ENCODE data around the gene BTBD9.

Gene BTBD9

DNA sequence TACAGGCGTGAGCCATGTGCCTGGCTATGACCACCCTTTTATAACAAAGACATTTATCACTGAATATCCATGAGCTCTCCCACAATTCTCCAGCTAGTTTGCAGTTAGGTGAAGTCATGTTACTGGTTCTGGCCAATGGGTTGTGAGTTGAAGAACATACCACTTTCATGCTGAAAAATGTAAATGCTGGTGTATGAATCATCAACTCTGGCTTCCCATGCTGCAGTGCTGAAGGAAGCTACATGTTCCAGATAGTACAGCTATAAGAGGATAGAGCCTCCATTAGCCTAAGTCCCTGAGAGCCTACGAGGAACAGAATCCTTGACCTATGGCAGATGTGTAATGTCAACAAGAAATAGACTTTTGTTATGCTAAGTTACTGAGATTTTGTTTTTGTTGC, 180.4 kb downstream of the BTBD9 start:
- H3K36me3 ChIP-seq (ENCODE audit: control insufficient read depth, insufficient read depth, low read length): no peaks in the 10 kb centered on the region
- no peaks in the 10 kb centered on the region for H3K27me3 ChIP-seq (replicated peaks; ENCODE audit: control insufficient read depth, insufficient read depth, low read length)
- TF ChIP-seq, protein P1, sequence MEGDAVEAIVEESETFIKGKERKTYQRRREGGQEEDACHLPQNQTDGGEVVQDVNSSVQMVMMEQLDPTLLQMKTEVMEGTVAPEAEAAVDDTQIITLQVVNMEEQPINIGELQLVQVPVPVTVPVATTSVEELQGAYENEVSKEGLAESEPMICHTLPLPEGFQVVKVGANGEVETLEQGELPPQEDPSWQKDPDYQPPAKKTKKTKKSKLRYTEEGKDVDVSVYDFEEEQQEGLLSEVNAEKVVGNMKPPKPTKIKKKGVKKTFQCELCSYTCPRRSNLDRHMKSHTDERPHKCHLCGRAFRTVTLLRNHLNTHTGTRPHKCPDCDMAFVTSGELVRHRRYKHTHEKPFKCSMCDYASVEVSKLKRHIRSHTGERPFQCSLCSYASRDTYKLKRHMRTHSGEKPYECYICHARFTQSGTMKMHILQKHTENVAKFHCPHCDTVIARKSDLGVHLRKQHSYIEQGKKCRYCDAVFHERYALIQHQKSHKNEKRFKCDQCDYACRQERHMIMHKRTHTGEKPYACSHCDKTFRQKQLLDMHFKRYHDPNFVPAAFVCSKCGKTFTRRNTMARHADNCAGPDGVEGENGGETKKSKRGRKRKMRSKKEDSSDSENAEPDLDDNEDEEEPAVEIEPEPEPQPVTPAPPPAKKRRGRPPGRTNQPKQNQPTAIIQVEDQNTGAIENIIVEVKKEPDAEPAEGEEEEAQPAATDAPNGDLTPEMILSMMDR (IDR thresholded peaks at IDR 0.05; ENCODE audit: insufficient read depth, low read length, poor library complexity, severe bottlenecking): no peak
- DNase-seq (ENCODE audit: extremely low read depth, insufficient read length): no peak
- no peak overlapping the region for H3K4me3 ChIP-seq (replicated peaks; ENCODE audit: low read depth, low read length)

DNA sequence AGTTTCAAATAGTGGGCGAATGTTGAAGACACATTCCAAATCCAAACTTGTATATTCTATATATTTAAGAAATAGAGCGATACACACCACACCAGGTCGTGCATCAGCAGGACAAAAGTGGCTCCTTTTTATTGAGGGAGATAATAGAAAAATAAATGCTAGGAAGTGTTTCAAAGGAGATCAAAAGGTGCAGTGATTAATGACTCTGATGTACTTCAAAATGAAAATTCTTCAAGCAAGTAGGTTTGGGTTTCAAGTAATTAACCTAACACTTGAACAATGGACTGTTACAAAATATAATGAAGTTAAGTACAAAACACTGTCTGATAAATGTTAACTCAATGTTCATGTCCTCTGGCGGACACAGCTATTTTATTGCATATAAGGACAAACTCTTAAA, 185.9 kb downstream of the BTBD9 start:
- Histone ChIP-seq H3K4me3 (replicated peaks; ENCODE audit: low read depth, low read length) (no peak overlapping the region), H3K36me3 (ENCODE audit: control insufficient read depth, insufficient read depth, low read length) (no peaks in the 10 kb centered on the region), H3K27me3 (replicated peaks; ENCODE audit: control insufficient read depth, insufficient read depth, low read length) (no peaks in the 10 kb centered on the region)
- TF ChIP-seq, protein P1 (IDR thresholded peaks at IDR 0.05; ENCODE audit: insufficient read depth, low read length, poor library complexity, severe bottlenecking): no peak
- DNase-seq (ENCODE audit: extremely low read depth, insufficient read length): no peak

DNA sequence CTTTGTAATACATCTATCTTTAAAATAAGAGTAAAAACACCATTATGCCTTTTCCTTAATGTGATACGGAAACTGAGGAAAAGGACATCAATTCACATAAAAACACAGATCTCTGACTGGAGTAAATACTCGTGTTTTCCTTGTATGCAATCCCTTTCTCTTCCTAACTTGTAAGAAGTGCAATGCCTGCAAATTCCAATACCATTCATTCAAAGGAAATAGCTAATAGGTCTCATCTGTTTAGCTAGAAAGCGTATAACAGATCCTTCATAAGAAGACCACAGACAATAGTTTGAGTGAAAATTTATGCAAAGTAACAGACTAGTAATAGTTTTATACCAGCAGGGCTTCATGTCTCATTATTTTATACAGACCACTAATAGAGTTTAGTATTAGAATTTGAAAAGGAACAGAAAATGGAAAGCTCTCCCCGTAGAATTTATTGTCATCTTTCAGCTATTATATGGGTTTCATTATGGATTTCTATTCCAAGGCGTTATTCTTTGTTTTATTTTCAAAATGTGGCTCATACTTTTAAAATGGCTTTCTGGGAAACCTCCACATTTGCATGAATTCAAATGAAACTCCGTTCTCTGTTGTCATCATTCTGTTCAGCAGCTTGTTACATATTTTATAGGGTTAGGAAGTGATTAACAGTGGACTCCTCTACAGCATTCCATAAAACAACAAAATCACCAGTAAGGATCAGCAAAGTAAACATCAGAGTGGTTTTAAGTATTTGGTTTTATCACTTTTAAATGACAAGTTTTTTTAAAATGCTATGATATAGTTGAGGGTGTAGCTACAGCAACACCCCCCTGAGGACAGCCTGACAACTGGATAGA, 186.7 kb downstream of the BTBD9 start:
- TF ChIP-seq, protein P1 (IDR thresholded peaks at IDR 0.05; ENCODE audit: insufficient read depth, low read length, poor library complexity, severe bottlenecking): no peak
- DNase-seq (ENCODE audit: extremely low read depth, insufficient read length): no peak
- H3K36me3 ChIP-seq (ENCODE audit: control insufficient read depth, insufficient read depth, low read length): no peaks in the 10 kb centered on the region
- no peaks in the 10 kb centered on the region for H3K27me3 ChIP-seq (replicated peaks; ENCODE audit: control insufficient read depth, insufficient read depth, low read length)
- no peak overlapping the region for H3K4me3 ChIP-seq (replicated peaks; ENCODE audit: low read depth, low read length)

DNA sequence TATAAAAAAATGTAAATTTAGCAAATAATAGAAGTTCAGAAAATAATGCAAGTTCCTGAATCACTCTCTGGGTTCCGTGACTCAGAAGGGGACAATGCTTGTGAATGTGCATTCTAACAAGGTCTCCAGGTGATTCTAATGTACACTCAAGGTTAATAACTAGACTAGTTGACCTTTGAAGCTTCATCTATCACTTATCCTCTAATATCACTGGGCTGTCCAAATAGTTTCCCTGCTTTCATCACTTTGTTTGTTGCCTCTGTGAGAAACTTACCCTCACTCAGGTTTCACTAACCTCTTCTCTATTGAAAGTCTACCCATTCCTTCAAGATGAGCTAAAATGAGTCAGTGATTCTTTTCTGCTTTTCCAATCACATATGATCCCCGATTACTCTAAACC, 189.0 kb downstream of the BTBD9 start:
- no peak overlapping the region for H3K4me3 ChIP-seq (replicated peaks; ENCODE audit: low read depth, low read length)
- DNase-seq (ENCODE audit: extremely low read depth, insufficient read length): no peak
- TF ChIP-seq, protein P1 (IDR thresholded peaks at IDR 0.05; ENCODE audit: insufficient read depth, low read length, poor library complexity, severe bottlenecking): no peak
- H3K36me3 ChIP-seq (ENCODE audit: control insufficient read depth, insufficient read depth, low read length): no peaks in the 10 kb centered on the region
- H3K27me3 ChIP-seq (replicated peaks; ENCODE audit: control insufficient read depth, insufficient read depth, low read length): no peaks in the 10 kb centered on the region

DNA sequence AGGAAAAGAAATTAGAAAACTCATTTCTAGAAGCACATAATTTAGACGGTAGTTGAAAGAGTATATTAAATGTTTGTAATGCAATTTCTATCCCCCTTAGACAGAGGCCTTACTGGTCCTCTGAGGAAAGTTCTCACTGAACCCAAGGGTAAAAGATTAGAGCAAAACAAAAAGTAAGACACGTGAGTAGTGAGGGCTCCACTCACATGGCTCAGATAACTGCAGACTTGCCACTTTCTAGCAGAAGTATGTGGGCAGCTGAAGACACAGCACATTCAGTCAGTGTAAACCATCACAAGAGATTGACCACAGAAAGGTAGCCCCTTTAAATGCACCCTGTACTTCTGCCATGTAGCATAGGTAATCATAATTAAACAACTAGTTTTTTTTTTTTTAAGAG, 193.8 kb downstream of the BTBD9 start:
- no peak overlapping the region for H3K4me3 ChIP-seq (replicated peaks; ENCODE audit: low read depth, low read length)
- no peak for DNase-seq (ENCODE audit: extremely low read depth, insufficient read length)
- no peaks in the 10 kb centered on the region for H3K36me3 ChIP-seq (ENCODE audit: control insufficient read depth, insufficient read depth, low read length)
- TF ChIP-seq, protein P1 (IDR thresholded peaks at IDR 0.05; ENCODE audit: insufficient read depth, low read length, poor library complexity, severe bottlenecking): no peak
- H3K27me3 ChIP-seq (replicated peaks; ENCODE audit: control insufficient read depth, insufficient read depth, low read length): no peaks in the 10 kb centered on the region

Measured in GM06990 (cell line).